NCI-H2196 (cell line): Measurements from ENCODE around the gene AGBL3.

Source experiments
- DNase-seq: peaks from one replicate; lab custom pipeline; 2025; ENCODE audit not compliant: unreplicated experiment; lab: John Stamatoyannopoulos, UW

The AGBL3 gene

GRCh38 chr7:134986363-134987251, at the start of gene AGBL3:
AGBL3 (plus strand) TSS chr7:134986508; CDS start chr7:134987934, 1,426 bp downstream.
- peak; percentile 96 for DNase-seq

GRCh38 chr7:134936893-134937510, 49.3 kb upstream of the AGBL3 start:
- DNase-seq, result no peak

- no peak for DNase-seq
Measured at GRCh38 chr7:134938141-134938540, 48.2 kb upstream of the AGBL3 start.

- no peak for DNase-seq
Measured at GRCh38 chr7:134939136-134939535, 47.2 kb upstream of the AGBL3 start.

- no peak for DNase-seq
Measured at GRCh38 chr7:134940729-134941128, 45.6 kb upstream of the AGBL3 start.

- no peak for DNase-seq
Measured at GRCh38 chr7:134941185-134941900, 45.0 kb upstream of the AGBL3 start.

GRCh38 chr7:134941952-134942351, 44.4 kb upstream of the AGBL3 start:
- DNase-seq, result no peak

GRCh38 chr7:134942690-134943466, 43.4 kb upstream of the AGBL3 start:
- no peak for DNase-seq

GRCh38 chr7:134943785-134944400, 42.4 kb upstream of the AGBL3 start:
- DNase-seq, result peak; percentile 6

- DNase-seq, result no peak
Measured at GRCh38 chr7:134945691-134946090, 40.6 kb upstream of the AGBL3 start.

GRCh38 chr7:134946260-134946659, 40.0 kb upstream of the AGBL3 start:
- DNase-seq, result no peak

GRCh38 chr7:134947329-134947728, 39.0 kb upstream of the AGBL3 start:
- no peak for DNase-seq

GRCh38 chr7:134947831-134948230, 38.5 kb upstream of the AGBL3 start:
- no peak for DNase-seq

- DNase-seq, result no peak
Measured at GRCh38 chr7:134948246-134948645, 38.1 kb upstream of the AGBL3 start.

GRCh38 chr7:134948736-134949135, 37.6 kb upstream of the AGBL3 start:
- no peak for DNase-seq

- DNase-seq, result no peak
Measured at GRCh38 chr7:134949171-134949570, 37.1 kb upstream of the AGBL3 start.

GRCh38 chr7:134954197-134955082, 31.9 kb upstream of the AGBL3 start:
- peak; percentile 35 for DNase-seq

- no peak for DNase-seq
Measured at GRCh38 chr7:134957005-134957404, 29.3 kb upstream of the AGBL3 start.

GRCh38 chr7:134959810-134960209, 26.5 kb upstream of the AGBL3 start:
- no peak for DNase-seq
